Esophagus (tissue), 2 donors: ENCODE measurements around the gene DNHD1. TPM values are rescaled to one million over a fixed set of nuclear protein-coding genes. Genes with fewer than 3 reads are reported as not detected.

Experiments used
- H3K27ac ChIP-seq, 2 donors: one replicate each; pipeline ENCODE4 v1.5.1; 2013; ENCODE audit warnings: low read depth in 2 of 2, mild to moderate bottlenecking in 2 of 2, inconsistent platforms in 1 of 2, low read length in 1 of 2, moderate library complexity in 1 of 2
- H3K27me3 ChIP-seq, 2 donors: one replicate each; pipeline ENCODE4 v1.6.1; 2013; ENCODE audit warnings: low read length in 2 of 2, control low read depth in 1 of 2, mild to moderate bottlenecking in 1 of 2; ENCODE audit not compliant: insufficient read depth in 2 of 2, control insufficient read depth in 1 of 2
- H3K36me3 ChIP-seq, 2 donors: one replicate each; pipeline ENCODE4 v1.6.1; 2013; ENCODE audit warnings: low read length in 1 of 2; ENCODE audit not compliant: control insufficient read depth in 2 of 2, insufficient read depth in 2 of 2
- H3K4me1 ChIP-seq, 2 donors: one replicate each; pipeline ENCODE4 v1.6.1; 2013; ENCODE audit warnings: low read length in 1 of 2; ENCODE audit not compliant: control insufficient read depth in 2 of 2, insufficient read depth in 2 of 2
- H3K4me3 ChIP-seq, 2 donors: one replicate each; pipeline ENCODE4 v1.5.1; 2013; ENCODE audit warnings: low read length in 2 of 2, mild to moderate bottlenecking in 2 of 2, low read depth in 1 of 2, moderate library complexity in 1 of 2
- H3K9me3 ChIP-seq, 2 donors: one replicate each; pipeline ENCODE4 v1.6.1; 2013; ENCODE audit warnings: mild to moderate bottlenecking in 2 of 2, low read depth in 1 of 2, low read length in 1 of 2, moderate library complexity in 1 of 2; ENCODE audit not compliant: control insufficient read depth in 2 of 2, insufficient read depth in 1 of 2
- WGBS, 2 donors: extraction: QIAGEN DNeasy Blood & Tissue Kit; methylation state at CpG; one replicate each; pipeline ENCODE4 v1.1.7; 2013; 5-methylcytosine and 5-hydroxymethylcytosine counted together
- polyA plus RNA-seq, 2 donors: library from polyadenylated mRNA; stranded (reverse); fragments of 200-250 nt; gene quantifications; one replicate each; pipeline ENCODE4 v1.2.3, GENCODE V29; 2013
- donor health status: healthy with polysubstance abuse.
- donor health status: Bipolar disorder and iron deficiency.

DNHD1 gene
- polyA plus RNA-seq, 2 donors = 2.0 to 7.2 TPM

GRCh38 chr11:6619004-6619745 lies 122.1 kb downstream of the DNHD1 start, which contains the start of gene TPP1:
Gene TPP1, minus strand, starts transcription at chr11:6619422. Its CDS starts 22 bp downstream, at chr11:6619400.
- Histone ChIP-seq H3K36me3 (peaks cover 0 to 16% of the 10 kb centered on the region in 2 donors), H3K4me1 (peaks cover 2 to 10% of the 10 kb centered on the region in 2 donors), H3K9me3 (no peaks in the 10 kb centered on the region), H3K27me3 (no peaks in the 10 kb centered on the region), H3K27ac (peak within 1 kb of the TSS; percentile 77 to 84), H3K4me3 (peak within 1 kb of the TSS; percentile 66 to 78)
- 0 to 1% methylated on average over 16 of the region's 16 CpGs for WGBS, 2 donors

DNA sequence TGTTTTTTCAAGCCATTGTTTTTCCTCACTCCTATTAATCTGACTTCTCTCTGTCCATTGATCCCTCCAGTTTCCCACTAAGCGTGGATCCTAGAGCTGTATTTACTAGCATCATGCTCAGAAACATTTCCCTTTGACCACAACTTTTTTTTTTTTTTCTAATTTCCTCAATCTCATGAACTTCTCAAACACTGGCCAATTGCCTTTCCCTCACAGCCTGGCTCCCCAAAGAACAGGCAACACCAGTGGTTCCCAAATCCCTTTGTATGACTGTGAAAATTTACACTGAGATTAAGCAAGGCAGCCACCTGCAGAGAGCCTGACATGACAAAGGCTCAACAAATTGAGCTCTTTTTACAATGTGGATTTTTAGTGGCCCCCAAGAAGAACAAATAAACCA lies 123.6 kb downstream of the DNHD1 start:
- peaks cover 0 to 10% of the 10 kb centered on the region in 2 donors for H3K36me3 ChIP-seq

More for the DNA sequence above, 123.6 kb downstream of the DNHD1 start:
- no peaks in the 10 kb centered on the region for H3K9me3 ChIP-seq
- H3K27me3 ChIP-seq = no peaks in the 10 kb centered on the region
- 54 to 87% methylated on average over 1 of the region's 1 CpG for WGBS, 2 donors
- peaks cover 2 to 10% of the 10 kb centered on the region in 2 donors for H3K4me1 ChIP-seq
- H3K27ac ChIP-seq = no peak overlapping the region
- H3K4me3 ChIP-seq = no peak overlapping the region

Other genes starting within 250 kb of the DNHD1 start
- gene CCKBR, start 237.4 kb upstream of the DNHD1 start, polyA plus RNA-seq = under 1 TPM in 1 of 2 donors, not detected in 1; 0.08 TPM
- gene CAVIN3, start 176.8 kb upstream of the DNHD1 start, polyA plus RNA-seq = 10 to 100 TPM; 16.7 to 23.0 TPM
- 10 to 100 TPM; 16.0 to 18.9 TPM for gene SMPD1, start 106.8 kb upstream of the DNHD1 start, polyA plus RNA-seq
- gene APBB1, start 78.2 kb upstream of the DNHD1 start, polyA plus RNA-seq = 10 to 100 TPM in 1 of 2 donors, 1 to 10 TPM in 1; 7.1 to 12.0 TPM
- under 1 TPM; 0.26 to 0.55 TPM for gene HPX, start 56.3 kb upstream of the DNHD1 start, polyA plus RNA-seq
- 1 to 10 TPM; 7.5 to 7.6 TPM for gene TRIM3, start 23.3 kb upstream of the DNHD1 start, polyA plus RNA-seq
- 10 to 100 TPM; 29.3 to 42.5 TPM for gene ARFIP2, start 15.9 kb upstream of the DNHD1 start, polyA plus RNA-seq
- 10 to 100 TPM in 1 of 2 donors, 1 to 10 TPM in 1; 7.9 to 15.9 TPM for gene TIMM10B, start 15.8 kb upstream of the DNHD1 start, polyA plus RNA-seq
- 10 to 100 TPM; 12.4 to 12.6 TPM for gene RRP8, start 106.3 kb downstream of the DNHD1 start, polyA plus RNA-seq
- gene ILK, start 106.5 kb downstream of the DNHD1 start, polyA plus RNA-seq = 10 to 100 TPM; 63.3 to 91.0 TPM
- gene TAF10, start 114.9 kb downstream of the DNHD1 start, polyA plus RNA-seq = 10 to 100 TPM; 83.0 to 93.7 TPM
- 10 to 100 TPM; 18.6 to 20.9 TPM for gene TPP1, start 122.1 kb downstream of the DNHD1 start, polyA plus RNA-seq
- gene DCHS1, start 158.5 kb downstream of the DNHD1 start, polyA plus RNA-seq = 1 to 10 TPM; 1.7 to 2.0 TPM
- 10 to 100 TPM; 43.4 to 49.2 TPM for gene MRPL17, start 186.1 kb downstream of the DNHD1 start, polyA plus RNA-seq